ENCODE results near the gene XIRP2.
"Not testable (repeated sequence)": the region's sequence is repeated elsewhere in the genome, so short reads cannot be mapped to it uniquely, and the experiment has no call there.

The XIRP2 gene

DNA sequence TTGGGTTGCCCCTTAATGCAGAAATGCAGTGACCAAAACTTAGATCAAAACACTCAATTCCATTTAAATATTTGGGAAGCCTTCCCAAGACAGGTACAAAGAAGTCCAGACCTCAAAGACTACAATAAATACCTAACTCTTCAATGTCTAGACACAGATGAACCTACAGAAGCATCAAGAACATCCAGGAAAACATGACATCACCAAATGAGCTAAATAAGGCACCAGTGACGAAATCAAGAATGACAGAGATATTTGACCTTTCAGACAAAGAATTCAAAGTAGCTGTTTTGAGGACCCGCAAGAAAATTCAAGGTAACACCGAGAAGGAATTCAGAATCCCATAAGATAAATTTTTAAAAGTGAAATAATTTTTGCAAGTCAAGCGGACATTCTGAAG, 140.2 kb downstream of the XIRP2 start:
- DNase-seq (ENCODE audit: low read depth in 2 of 2, low spot score in 1 of 2): no peak

DNA sequence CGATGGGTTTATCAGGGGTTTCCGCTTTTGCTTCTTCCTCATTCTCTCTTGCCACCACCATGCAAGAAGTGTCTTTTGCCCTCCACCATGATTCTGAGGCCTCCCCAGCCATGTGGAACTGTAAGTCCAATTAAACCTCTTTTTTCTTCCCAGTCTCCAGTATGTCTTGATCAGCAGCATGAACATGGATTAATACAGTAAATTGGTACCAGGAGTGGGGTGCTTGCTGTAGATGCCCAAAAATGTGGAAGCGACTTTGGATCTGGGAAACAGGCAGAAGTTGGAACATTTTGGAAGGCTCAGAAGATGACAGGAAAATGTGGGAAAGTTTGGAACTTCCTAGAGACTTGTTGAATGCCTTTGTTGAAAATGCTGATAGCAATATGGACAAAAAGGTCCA, 146.7 kb downstream of the XIRP2 start:
- DNase-seq (ENCODE audit: low read depth in 2 of 2, low spot score in 1 of 2): not testable (repeated sequence)

DNA sequence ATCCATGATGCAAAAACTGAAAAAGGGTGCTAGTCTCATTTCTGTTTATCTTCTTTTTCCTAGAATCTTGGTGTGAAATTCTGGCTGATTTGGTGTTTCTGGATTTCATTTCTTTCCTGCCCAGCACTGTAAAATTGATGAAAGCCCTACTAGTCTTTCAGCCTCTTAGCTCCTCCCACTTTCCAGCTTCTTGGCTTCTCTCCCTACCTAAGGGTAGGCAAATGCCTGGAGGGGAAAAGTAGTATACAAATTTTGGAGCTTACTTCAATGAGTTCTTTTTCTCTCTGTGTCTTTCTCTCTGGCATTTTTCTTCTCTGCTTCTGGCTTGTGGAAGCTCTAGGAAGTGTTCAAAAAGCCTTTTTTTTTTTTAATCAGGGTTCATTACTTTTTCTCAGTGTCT, 160.5 kb downstream of the XIRP2 start:
- DNase-seq (ENCODE audit: low read depth in 2 of 2, low spot score in 1 of 2): no peak

DNA sequence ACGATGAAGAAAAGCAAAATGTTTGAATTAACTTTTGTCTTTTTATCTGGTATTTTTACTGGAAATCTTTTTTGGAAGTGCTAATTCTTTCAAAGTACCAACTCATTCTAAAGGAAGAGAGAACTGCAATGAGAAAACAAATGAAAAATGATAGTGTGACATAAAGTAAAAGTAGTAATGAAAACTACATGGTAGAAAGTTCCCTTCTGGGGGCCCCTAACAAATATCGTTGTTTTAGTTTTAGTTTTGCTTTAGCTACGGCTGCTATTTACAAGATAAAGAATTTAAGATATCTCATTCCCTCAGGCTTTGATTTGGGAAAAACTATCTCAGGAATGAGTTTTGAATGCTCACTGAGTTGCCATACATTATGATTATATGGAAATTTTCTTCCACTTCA, 161.4 kb downstream of the XIRP2 start:
- no peak for DNase-seq (ENCODE audit: low read depth in 2 of 2, low spot score in 1 of 2)

DNA sequence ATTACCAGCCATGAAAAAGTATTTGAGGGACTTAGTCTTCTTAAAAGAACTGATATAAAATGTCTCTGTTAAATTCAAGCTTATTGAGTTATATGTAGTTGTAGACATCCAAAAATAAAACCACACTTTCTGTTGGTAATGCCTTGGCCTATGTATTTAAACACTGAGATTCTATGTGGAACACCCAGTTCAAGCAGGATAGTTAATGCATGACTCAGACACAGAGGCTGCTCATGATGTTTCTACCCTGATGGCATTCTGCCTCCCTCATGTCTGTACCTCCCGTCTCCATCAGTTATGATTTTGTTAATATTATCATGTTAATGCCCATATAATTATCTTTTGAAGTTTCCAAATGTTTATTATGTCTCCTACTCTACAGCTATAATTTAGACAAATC, 164.5 kb downstream of the XIRP2 start:
- no peak for DNase-seq (ENCODE audit: low read depth in 2 of 2, low spot score in 1 of 2)

DNA sequence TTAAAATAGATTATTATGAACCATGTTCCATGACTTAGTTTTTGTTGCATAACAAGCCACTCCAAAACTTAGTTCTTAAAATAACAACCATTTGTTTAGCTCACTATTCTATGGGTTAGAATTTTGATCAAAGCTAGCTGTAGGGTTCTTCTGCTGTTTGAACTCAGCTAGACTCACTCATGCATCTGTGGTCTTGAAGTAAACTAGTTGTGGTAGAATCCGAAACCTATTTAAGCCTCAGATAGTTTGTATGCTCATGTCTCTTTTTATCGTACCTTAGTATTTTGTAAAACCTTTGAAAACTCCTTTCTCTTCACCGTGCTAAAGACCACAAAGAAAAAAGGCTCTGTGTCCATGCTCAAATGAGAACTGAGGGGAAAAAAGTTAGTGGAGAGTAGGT, 166.6 kb downstream of the XIRP2 start:
- no peak for DNase-seq (ENCODE audit: low read depth in 2 of 2, low spot score in 1 of 2)

DNA sequence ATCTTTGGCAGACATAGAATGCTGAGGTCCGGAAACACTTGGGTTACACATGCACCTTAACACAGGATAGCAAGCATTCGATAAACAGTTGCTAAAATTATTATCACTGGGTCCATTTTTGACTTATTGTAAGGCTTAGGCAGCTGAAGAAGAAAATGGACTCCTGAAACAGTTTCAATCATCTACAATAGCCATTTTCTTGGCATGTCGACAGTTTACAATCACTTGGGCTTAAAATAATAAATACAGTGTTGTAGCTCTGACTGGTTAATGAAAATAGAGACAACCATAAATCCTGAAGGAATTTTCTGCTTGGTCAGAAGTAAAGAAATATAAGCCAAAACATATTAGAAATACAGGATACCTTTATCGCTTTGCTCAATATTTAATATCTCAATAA, 169.2 kb downstream of the XIRP2 start:
- no peak for DNase-seq (ENCODE audit: low read depth in 2 of 2, low spot score in 1 of 2)

DNA sequence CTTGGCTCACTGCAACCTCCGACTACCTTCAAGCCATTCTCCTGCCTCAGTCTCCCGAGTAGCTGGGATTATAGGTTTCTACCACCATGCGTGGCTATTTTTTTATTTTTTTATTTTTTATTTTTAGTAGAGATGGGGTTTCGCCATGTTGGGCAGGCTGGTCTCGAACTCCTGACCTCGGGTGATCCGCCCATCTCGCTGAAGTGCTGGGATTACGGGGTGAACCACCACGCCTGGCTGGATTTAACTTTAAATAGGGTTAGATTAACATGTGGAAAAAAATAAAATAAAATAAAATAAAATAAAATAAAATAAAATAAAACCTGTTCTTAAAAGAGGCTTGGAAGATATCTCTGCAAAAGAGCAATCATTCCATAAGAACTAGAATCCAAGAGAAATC, 170.9 kb downstream of the XIRP2 start:
- DNase-seq (ENCODE audit: low read depth in 2 of 2, low spot score in 1 of 2): no peak

DNA sequence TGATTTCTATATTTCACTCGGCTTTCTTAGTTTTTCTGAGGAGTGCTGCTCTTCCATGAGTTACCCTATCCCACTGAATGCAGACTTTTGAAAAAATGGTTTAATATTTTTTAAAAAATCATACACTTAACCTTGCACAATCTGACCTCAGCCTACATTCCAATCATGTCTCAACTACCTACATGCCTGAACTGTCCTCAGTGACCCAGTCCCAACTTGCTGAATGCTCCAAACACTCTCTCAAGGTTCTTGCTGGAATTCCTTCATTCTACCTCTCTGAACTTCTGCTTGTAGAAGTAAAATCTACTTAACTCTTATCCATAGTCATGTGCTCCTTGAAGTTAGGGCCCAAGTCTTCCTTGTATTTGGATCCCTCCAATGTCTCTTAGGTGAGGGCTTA, 181.6 kb downstream of the XIRP2 start:
- no peak for DNase-seq (ENCODE audit: low read depth in 2 of 2, low spot score in 1 of 2)

DNA sequence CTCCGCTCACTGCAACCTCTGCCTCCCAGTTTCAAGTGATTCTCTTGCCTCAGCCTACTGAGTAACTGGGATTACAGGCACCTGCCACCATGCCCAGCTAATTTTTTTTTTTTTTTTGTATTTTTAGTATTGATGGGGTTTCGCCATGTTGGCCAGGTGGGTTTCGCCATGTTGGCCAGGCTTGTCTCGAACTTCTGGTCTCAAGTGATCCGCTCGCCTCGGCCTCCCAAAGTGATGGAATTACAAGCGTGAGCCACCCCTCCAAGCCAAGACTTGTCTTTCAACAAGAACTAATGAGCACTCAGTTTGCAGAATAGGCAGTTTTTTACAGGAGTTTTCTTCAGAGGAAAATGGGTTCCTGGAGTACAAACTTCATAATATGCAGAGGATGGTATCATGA, 187.4 kb downstream of the XIRP2 start:
- not testable (repeated sequence) for DNase-seq (ENCODE audit: low read depth in 2 of 2, low spot score in 1 of 2)

DNA sequence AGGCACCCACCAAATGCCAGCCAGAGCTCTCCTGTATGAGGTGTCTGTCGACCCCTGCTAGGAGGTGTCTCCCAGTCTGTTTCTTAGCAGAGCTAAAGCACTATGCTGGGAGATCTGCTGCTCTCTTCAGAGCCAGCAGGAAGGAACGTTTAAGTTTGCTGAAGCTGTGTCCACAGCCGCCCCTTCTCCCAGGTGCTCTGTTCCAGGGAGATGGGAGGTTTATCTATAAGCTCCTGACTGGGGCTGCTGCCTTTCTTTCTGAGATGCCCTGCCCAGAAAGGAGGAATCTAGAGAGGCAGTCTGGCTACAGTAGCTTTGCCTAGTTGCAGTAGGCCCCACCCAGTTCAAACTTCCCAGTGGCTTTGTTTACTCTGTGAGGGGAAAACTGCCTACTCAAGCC, 210.7 kb downstream of the XIRP2 start:
- not testable (repeated sequence) for DNase-seq (ENCODE audit: low read depth in 2 of 2, low spot score in 1 of 2)

DNA sequence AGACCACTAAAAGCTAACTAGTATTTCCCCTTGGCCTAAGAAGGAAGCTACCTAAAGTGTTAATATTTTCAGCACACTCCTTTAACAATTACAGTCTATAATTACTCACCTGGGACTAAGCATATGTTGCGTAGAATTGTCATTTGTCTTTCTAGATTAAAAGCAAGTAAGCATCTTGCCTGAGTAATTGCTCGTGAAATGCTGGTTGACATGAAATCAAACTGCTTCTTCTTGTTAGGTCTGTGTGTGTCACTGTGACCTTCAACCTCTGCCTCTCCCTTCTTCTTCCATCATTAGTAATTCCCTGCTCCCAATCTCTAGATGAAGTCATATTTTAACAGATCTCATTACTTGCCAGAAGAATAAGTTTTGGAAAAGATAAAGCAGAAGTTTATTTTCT, 212.2 kb downstream of the XIRP2 start:
- no peak for DNase-seq (ENCODE audit: low read depth in 2 of 2, low spot score in 1 of 2)

DNA sequence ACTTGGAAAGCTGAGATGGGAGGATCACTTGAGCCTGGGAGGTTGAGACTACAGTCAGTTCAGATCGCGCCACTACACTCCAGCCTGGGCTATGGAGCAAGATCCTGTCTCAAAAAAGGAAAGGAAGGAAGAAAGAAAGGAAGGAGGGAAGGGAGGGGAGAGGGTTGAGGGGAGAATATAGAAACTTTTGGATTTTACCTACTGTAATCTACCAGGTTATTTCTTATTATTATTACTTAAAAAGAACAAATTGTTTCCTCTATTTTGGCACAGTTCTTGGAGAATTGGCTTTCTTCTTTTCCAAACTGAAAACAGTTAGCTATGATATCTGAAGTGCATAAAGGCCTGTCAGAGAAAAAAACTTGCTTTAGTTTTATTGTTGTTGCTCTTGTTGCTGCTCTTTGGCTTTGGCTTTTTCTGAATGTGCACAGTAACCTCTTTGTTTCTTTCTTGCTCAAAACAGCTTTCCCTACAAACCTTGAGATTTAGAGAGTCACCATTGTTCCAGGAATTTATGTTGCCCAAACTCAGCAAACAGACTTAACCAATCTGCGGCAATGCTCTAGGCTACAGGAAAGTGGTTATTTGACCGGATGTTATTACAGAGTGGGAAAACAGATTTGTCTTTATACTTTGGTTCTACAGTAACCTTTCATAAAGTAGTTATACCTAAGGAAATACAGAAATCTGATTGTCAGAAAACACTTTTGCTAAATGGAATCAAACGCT, 214.9 kb downstream of the XIRP2 start:
- no peak for DNase-seq (ENCODE audit: low read depth in 2 of 2, low spot score in 1 of 2)

DNA sequence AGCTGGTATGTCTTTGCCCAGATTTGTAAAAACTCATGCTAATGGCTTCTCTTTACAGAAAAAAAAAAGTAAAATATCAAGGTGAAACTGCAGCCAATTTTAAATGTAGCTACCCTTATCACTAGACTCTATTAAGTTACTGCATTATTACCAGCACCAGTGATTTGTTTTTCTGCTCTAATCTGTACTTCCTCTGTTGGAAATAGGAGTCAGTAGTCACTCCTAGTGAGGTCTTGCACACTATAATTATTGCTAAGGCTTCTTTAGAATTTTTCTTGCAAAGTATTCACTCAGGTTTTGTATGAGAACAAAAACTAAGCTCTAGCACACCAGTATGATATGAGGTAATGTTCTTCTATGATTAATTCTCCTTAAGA, 215.5 kb downstream of the XIRP2 start:
- no peak for DNase-seq (ENCODE audit: low read depth in 2 of 2, low spot score in 1 of 2)

DNA sequence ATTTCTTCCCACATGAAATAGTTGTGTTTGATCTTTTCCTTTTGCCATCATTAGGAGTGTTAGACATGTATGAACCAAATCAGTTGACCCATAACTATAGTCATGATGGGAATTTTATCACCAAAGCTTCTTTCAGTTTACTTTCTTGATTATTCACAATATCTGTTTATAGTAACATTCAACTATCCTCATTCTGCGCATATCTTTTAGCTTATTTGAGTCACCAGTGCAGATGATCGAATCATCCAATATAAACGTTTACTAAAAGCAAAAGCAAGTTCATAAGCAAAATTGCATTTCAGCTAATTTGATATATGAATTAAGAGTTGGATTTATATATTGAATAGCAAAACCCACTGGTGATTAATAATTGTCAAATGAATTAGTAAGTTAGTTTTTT, 216.4 kb downstream of the XIRP2 start:
- DNase-seq (ENCODE audit: low read depth in 2 of 2, low spot score in 1 of 2): no peak

DNA sequence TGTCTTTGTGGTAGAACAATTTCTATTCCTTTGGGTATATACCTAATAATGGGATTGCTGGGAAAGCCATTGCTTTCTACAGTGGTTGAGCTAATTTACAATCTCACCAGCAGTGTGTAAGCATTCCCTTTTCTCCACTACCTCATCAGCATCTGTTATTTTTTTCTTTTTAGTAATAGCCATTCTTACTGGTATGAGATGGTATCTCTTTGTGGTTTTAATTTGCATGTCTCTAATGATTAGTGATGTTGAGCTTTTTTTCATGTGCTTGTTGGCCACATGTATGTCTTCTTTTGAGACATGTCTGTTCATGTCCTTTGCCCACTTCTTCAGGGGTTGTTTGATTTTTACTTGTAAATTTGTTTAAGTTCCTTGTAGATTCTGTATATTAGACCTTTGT, 221.4 kb downstream of the XIRP2 start:
- DNase-seq (ENCODE audit: low read depth in 2 of 2, low spot score in 1 of 2): not testable (repeated sequence)

DNA sequence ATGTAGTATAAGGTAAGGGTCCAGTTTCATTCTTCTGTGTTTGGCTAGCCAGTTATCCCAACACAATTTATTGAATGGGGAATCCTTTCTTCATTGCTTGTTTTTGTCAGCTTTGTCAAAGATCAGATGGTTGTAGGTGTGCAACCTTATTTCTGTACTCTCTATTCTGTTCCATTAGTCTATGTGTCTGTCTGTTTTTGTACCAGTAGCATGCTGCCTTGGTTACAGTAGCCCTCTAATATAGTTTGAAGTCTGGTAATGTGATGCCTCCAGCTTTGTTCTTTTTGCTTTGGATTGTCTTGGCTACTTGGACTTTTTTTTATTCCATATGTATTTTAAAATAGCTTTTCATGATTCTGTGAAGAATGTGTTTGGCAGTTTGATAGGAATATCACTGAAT, 222.1 kb downstream of the XIRP2 start:
- DNase-seq (ENCODE audit: low read depth in 2 of 2, low spot score in 1 of 2): no peak

DNA sequence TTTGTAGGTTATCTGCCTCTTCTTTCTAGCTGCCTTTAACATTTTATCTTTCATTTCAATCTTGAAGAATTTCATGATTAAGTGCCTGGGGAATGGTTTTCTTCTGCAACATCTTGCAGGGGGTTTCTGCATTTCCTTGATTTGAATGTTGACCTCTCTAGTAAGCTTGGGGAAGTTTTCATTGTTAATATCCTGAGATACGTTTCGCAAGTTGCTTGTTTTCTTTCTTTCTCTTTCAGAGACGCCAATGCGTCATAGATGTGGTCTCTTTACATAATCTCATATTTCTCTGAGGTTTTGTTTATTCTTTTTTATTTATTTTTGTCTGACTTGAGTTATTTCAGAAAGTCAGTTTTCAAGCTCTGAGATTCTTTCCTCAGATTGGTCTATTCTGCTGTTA, 225.7 kb downstream of the XIRP2 start:
- no peak for DNase-seq (ENCODE audit: low read depth in 2 of 2, low spot score in 1 of 2)

DNA sequence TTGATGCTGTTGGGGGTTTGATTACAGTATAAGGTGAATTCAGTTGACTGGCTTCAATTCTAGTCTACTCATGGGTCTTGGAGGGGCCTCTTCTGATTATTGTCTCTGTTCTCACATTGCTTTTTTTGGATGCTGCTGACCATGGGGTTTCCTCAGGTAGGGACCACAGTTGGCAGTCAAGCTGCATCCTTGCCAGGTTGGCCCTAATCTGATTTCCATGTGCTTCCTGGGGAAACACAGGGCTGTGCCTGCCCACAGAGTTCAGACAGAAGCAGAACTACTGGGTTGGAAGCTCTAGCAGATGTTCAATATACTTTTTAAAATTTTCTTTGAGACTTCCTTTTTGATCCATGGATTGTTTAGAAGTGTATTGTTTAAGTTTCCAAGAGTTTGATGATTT, 227.3 kb downstream of the XIRP2 start:
- DNase-seq (ENCODE audit: low read depth in 2 of 2, low spot score in 1 of 2): no peak

DNA sequence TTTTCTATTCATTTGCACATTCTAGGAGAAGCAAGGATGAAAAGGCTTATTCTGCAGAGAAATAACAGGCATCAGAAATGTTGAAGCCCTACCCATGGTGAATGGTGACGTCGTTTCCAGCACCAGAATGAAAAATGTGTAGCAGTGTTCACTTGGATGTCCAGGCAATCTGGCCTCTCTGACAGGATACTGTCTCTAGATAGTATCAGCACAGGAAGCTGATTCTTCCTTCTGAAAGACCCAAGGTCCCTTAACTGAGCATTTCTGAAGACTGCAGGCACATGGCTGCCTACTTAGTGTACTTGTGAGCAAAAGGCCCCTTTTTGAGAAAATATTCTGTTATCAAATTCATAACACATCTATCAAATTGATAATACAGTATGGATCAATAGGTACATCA, 234.1 kb downstream of the XIRP2 start:
- no peak for DNase-seq (ENCODE audit: low read depth in 2 of 2, low spot score in 1 of 2)

DNA sequence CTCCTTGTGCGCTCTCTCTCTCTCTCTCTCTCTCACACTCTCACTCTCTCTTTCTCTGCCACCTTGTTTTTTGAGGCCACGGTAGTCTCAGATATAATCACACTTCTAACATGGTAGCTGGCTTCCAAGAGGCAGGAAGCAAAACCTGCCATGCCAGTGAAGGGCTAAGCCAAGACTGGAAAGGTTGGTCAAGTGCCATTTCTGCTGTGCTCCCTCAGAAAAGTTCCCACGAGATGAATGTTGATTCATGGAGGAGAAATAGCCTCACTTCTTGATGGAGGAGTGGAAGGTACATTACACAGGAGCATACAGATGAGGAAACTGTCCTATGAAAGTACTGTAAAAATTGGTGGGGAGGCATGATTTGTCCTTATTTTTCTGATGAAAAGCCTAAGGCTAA, 237.9 kb downstream of the XIRP2 start:
- DNase-seq (ENCODE audit: low read depth in 2 of 2, low spot score in 1 of 2): no peak

DNA sequence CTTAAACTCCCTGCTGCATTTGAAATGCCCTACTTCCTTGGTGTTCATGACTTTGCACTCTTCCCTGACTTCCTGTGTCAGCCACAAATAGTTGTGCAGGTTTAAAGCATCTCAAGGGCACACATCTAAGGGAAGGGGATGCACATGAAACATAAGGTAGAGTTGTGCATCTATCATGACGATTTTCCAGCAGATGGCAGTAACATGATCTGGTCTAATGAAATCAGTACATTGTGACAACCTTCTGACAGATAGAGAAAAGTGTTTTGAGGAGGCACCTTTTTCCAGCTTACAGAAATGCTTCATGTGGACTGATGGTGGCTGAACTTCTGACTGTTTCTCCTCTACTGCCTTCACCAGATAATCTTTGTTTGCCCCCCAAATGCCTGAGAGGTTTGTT, 238.9 kb downstream of the XIRP2 start:
- no peak for DNase-seq (ENCODE audit: low read depth in 2 of 2, low spot score in 1 of 2)

DNA sequence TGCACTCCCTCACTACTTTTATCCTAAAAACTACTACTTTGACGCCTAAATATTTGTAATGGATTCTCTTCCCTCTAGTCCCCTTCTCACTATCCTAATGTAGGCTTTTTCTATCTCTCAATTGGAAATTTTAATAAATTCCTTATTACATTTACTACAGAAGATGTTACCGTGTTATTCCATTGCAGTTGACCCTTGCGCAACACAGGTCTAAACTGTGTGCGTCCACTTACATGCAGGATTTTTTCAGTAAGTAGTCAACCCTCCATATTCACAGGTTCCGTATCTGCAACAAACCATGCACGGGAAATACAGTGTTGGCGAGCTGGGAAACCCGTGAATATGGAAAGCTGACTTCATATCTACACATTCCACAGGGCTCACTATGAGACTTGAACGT, 239.8 kb downstream of the XIRP2 start:
- DNase-seq (ENCODE audit: low read depth in 2 of 2, low spot score in 1 of 2): no peak

DNA sequence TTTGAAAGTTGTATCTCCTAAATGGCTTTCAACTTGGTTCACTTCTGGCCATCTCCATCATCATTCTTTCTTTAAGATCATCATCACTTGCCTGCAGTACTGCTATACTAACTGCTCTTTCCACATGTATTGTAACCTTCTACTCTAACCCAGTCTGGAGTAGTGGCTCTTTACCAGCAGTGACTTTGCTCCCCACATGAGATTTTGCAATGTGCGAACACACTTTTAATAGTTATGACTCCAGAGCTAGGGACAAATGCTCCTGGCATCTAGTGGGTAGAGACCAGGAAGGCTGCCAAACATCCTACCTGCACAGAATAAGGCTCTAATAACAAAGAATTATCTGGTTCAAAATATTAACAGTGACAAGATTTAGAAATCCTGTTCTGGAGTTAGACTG, 243.8 kb downstream of the XIRP2 start:
- no peak for DNase-seq (ENCODE audit: low read depth in 2 of 2, low spot score in 1 of 2)

Measured in stimulated activated CD8-positive, alpha-beta memory T cell treated with anti-CD3 and anti-CD28 coated beads, Interleukin-4, amount 100 ng/mL, for 4 hours (primary cell).